ENCODE measurements around the gene ILKAP.

- TF ChIP-seq ZNF274 (IDR thresholded peaks at IDR 0.05; ENCODE audit: low read depth, low read length) (no peak), YY1 (IDR thresholded peaks at IDR 0.05; ENCODE audit: insufficient read depth, insufficient read length) (no peak)
Measured at GRCh38 chr2:238182362-238182761, 21.1 kb downstream of the ILKAP start.

All from NT2/D1 (cell line).